NCI-H2171 (cell line): ENCODE measurements around the gene LHB.
A peak's percentile ranks its signal among the peaks of the same experiment; 100 is the strongest.

Experiments used
- DNase-seq: peaks from one replicate; lab custom pipeline; 2025; lab: John Stamatoyannopoulos, UW

The LHB gene

GRCh38 chr19:48975947-48976847, 40.7 kb downstream of the LHB start:
- peak; percentile 26 for DNase-seq

GRCh38 chr19:48970923-48971395, 45.9 kb downstream of the LHB start:
- peak; percentile 68 for DNase-seq

GRCh38 chr19:48970139-48970766, 46.6 kb downstream of the LHB start:
- DNase-seq = no peak

GRCh38 chr19:48969276-48970138, 47.4 kb downstream of the LHB start:
- no peak for DNase-seq

- DNase-seq = no peak
These were observed 48.1 kb downstream of the LHB start for GRCh38 chr19:48968813-48969218.

- no peak for DNase-seq
These were observed 48.7 kb downstream of the LHB start for GRCh38 chr19:48968179-48968661.

- no peak for DNase-seq
These were observed 49.3 kb downstream of the LHB start for GRCh38 chr19:48967346-48968178.

- DNase-seq = no peak
These were observed 50.1 kb downstream of the LHB start for GRCh38 chr19:48966541-48967345.
